NB4 (cell line): ENCODE data around the gene UROS.

Source experiments
- DNase-seq: peaks from one replicate; pipeline ENCODE4 v3.0.0; 2010; ENCODE audit warnings: low read depth
- H3K4me3 ChIP-seq: one replicate; pipeline ENCODE4 v1.5.1; 2011; ENCODE audit warnings: mild to moderate bottlenecking, low read depth, low read length, moderate library complexity
- CTCF ChIP-seq: IDR thresholded peaks from one replicate; pipeline ENCODE4 v1.5.1; 2012; ENCODE audit warnings: low read depth, low read length
- MAX ChIP-seq: IDR thresholded peaks from 2 replicates; pipeline ENCODE4 v1.6.1; 2011; ENCODE audit warnings: low read depth, low read length
- MYC ChIP-seq: IDR thresholded peaks from 2 replicates; pipeline ENCODE4 v1.6.1; 2011; ENCODE audit warnings: low read depth, low read length
- POLR2A ChIP-seq: IDR thresholded peaks from 2 replicates; pipeline ENCODE4 v1.6.1; 2011; ENCODE audit warnings: mild to moderate bottlenecking; ENCODE audit not compliant: insufficient read length; ENCODE audit errors: extremely low read depth

Gene UROS

GRCh38 chr10:125823663-125824251, 699 bp upstream of the UROS start:
- DNase-seq, result peak; percentile 23
- TF ChIP-seq MYC, result no peak
- TF ChIP-seq POLR2A, result no peak
- no peak for TF ChIP-seq CTCF
- peak overlapping the region; percentile 92 for H3K4me3 ChIP-seq

GRCh38 chr10:125820701-125821100, 2.4 kb downstream of the UROS start:
- no peak for DNase-seq
- H3K4me3 ChIP-seq, result no peak overlapping the region
- TF ChIP-seq CTCF (no peak), MYC (no peak), MAX (no peak), POLR2A (no peak)

- no peak for TF ChIP-seq POLR2A
- TF ChIP-seq MAX, result no peak
- no peak for TF ChIP-seq CTCF
- no peak for TF ChIP-seq MYC
- H3K4me3 ChIP-seq, result no peak overlapping the region
- no peak for DNase-seq
These were observed 5.6 kb downstream of the UROS start for GRCh38 chr10:125817337-125817946.

GRCh38 chr10:125816548-125816947, 6.5 kb downstream of the UROS start:
- no peak for TF ChIP-seq CTCF

GRCh38 chr10:125815764-125816163, 7.3 kb downstream of the UROS start:
- DNase-seq, result no peak

More at GRCh38 chr10:125816548-125816947, 6.5 kb downstream of the UROS start:
- no peak overlapping the region for H3K4me3 ChIP-seq
- DNase-seq, result no peak

More at GRCh38 chr10:125815764-125816163, 7.3 kb downstream of the UROS start:
- TF ChIP-seq MYC (no peak), CTCF (no peak), MAX (no peak), POLR2A (no peak)
- no peak overlapping the region for H3K4me3 ChIP-seq
